Activated T-helper 1 cell treated with anti-CD3 and anti-CD28 coated beads, Interleukin-12 subunit alpha, Interleukin-12 subunit beta, Interleukin-2, Interleukin-4 antibody, amounts not matched to agents 30 ng/mL and 10 ng/mL and 1 ng/mL, durations not matched to agents 14 hours and 24 hours and 36 hours (primary cell): Measurements from ENCODE around the gene ATP6AP2. TPM values are rescaled to one million over a fixed set of nuclear protein-coding genes. Genes with fewer than 3 reads are reported as not detected.

ENCODE experiments used
- DNase-seq: peaks from one replicate; pipeline ENCODE4 v3.0.0; 2021; ENCODE audit warnings: low spot score
- H3K27ac Mint-ChIP-seq: one replicate; pipeline ENCODE4 v1.8.0; 2021; ENCODE audit warnings: mild to moderate bottlenecking, mixed read lengths
- H3K27me3 Mint-ChIP-seq: one replicate; pipeline ENCODE4 v1.8.0; 2022; ENCODE audit warnings: mild to moderate bottlenecking, moderate library complexity, mixed read lengths; ENCODE audit not compliant: insufficient read depth
- H3K36me3 Mint-ChIP-seq: one replicate; pipeline ENCODE4 v1.8.0; 2021; ENCODE audit warnings: low read depth, mixed read lengths
- H3K4me1 Mint-ChIP-seq: one replicate; pipeline ENCODE4 v1.8.0; 2021; ENCODE audit warnings: low read depth, mixed read lengths
- H3K4me3 Mint-ChIP-seq: one replicate; pipeline ENCODE4 v1.8.0; 2021; ENCODE audit warnings: mild to moderate bottlenecking, moderate library complexity, mixed read lengths
- H3K9me3 Mint-ChIP-seq: one replicate; pipeline ENCODE4 v1.8.0; 2021; ENCODE audit warnings: mixed read lengths
- intact Hi-C: fragments of 100-400 bp; cut with micrococcal nuclease; formaldehyde crosslinking; loops from one replicate; pipeline ENCODE4 v1.15.1; 2024
- total RNA-seq: library from RNA; stranded (reverse); gene quantifications from 2 replicates; pipeline ENCODE4 v1.2.3, GENCODE V29; 2022

The ATP6AP2 gene
- total RNA-seq, 1 donor from 2014 or later = 65.4 TPM

- intact Hi-C loops = no loop called here
- no peaks in the 10 kb centered on the region for H3K9me3 Mint-ChIP-seq
- H3K4me1 Mint-ChIP-seq = no peaks in the 10 kb centered on the region
- H3K36me3 Mint-ChIP-seq = peaks cover 6% of the 10 kb centered on the region
- no peak overlapping the region for H3K27ac Mint-ChIP-seq
- H3K27me3 Mint-ChIP-seq = no peaks in the 10 kb centered on the region
- no peak for DNase-seq
- no peak overlapping the region for H3K4me3 Mint-ChIP-seq
Observed at GRCh38 chrX:40625294-40625693, 44.5 kb downstream of the ATP6AP2 start.

GRCh38 chrX:40628506-40628905, 47.7 kb downstream of the ATP6AP2 start:
- Mint-ChIP-seq H3K27ac (no peak overlapping the region), H3K9me3 (no peaks in the 10 kb centered on the region), H3K36me3 (peaks cover 16% of the 10 kb centered on the region), H3K27me3 (no peaks in the 10 kb centered on the region), H3K4me1 (peaks cover 5% of the 10 kb centered on the region), H3K4me3 (no peak overlapping the region)
- DNase-seq = no peak
- intact Hi-C loops = no loop called here

GRCh38 chrX:40632199-40632598, 51.4 kb downstream of the ATP6AP2 start:
- H3K4me3 Mint-ChIP-seq = no peak overlapping the region
- H3K27ac Mint-ChIP-seq = no peak overlapping the region
- H3K4me1 Mint-ChIP-seq = peaks cover 5% of the 10 kb centered on the region
- H3K36me3 Mint-ChIP-seq = peaks cover 37% of the 10 kb centered on the region
- intact Hi-C loops = no loop called here
- DNase-seq = no peak
- no peaks in the 10 kb centered on the region for H3K9me3 Mint-ChIP-seq
- H3K27me3 Mint-ChIP-seq = no peaks in the 10 kb centered on the region

- Mint-ChIP-seq H3K9me3 (no peaks in the 10 kb centered on the region), H3K27ac (no peak overlapping the region), H3K36me3 (peaks cover 41% of the 10 kb centered on the region), H3K4me3 (no peak overlapping the region), H3K27me3 (no peaks in the 10 kb centered on the region), H3K4me1 (peaks cover 15% of the 10 kb centered on the region)
- DNase-seq = no peak
- intact Hi-C loops = no loop called here
Observed at GRCh38 chrX:40637687-40638086, 56.9 kb downstream of the ATP6AP2 start.

DNA sequence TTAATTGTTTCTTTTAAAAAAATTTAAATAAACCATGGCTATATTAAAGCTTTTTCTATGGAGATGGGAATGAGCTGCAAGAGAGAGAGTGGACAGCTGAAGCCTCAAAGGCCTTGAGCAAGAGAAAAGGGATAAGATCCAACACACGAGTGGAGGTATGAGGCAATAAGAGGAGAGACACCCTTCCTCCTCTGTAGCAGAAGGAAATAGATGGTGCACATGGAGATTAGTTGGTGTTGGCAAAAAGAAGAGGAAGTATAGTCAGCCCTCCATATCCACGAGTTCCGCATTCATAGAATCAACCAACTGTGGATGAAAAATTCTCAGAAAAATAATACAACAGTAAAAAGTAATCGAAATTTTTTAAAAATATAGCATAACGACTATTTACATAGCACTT, 63.4 kb downstream of the ATP6AP2 start:
- Mint-ChIP-seq H3K36me3 (peaks cover 13% of the 10 kb centered on the region), H3K4me3 (peak overlapping the region; percentile 91), H3K27me3 (no peaks in the 10 kb centered on the region), H3K27ac (peak overlapping the region; percentile 93), H3K4me1 (peaks cover 32% of the 10 kb centered on the region), H3K9me3 (no peaks in the 10 kb centered on the region)
- DNase-seq = no peak
- intact Hi-C loops = loop anchor here (1.0 kb wide), 1 partner anchor 100 kb away; no protein-coding TSS in a partner anchor

GRCh38 chrX:40644821-40645358, 64.1 kb downstream of the ATP6AP2 start:
- DNase-seq = peak; percentile 27
- Mint-ChIP-seq H3K27ac (peak overlapping the region; percentile 93), H3K4me1 (peaks cover 32% of the 10 kb centered on the region), H3K36me3 (peaks cover 13% of the 10 kb centered on the region), H3K9me3 (no peaks in the 10 kb centered on the region), H3K4me3 (peak overlapping the region; percentile 91), H3K27me3 (no peaks in the 10 kb centered on the region)
- intact Hi-C loops = loop anchor here (1.0 to 5.0 kb wide), 2 partner anchors 101 to 692 kb away; no protein-coding TSS in a partner anchor

- H3K27ac Mint-ChIP-seq = peak overlapping the region; percentile 94
- H3K27me3 Mint-ChIP-seq = no peaks in the 10 kb centered on the region
- H3K36me3 Mint-ChIP-seq = peaks cover 16% of the 10 kb centered on the region
- H3K9me3 Mint-ChIP-seq = no peaks in the 10 kb centered on the region
- H3K4me1 Mint-ChIP-seq = peaks cover 34% of the 10 kb centered on the region
- peak; percentile 16 for DNase-seq
- intact Hi-C loops = loop anchor here (1.0 to 5.0 kb wide), 4 partner anchors 66 to 691 kb away; partner anchors contain the start of genes ATP6AP2, MED14 and USP9X
- peak overlapping the region; percentile 97 for H3K4me3 Mint-ChIP-seq
Observed at GRCh38 chrX:40646489-40647306, 65.9 kb downstream of the ATP6AP2 start.

- H3K4me3 Mint-ChIP-seq = peak within 1 kb of the TSS; percentile 97
- H3K27ac Mint-ChIP-seq = peak within 1 kb of the TSS; percentile 94
- DNase-seq = peak; percentile 85
- intact Hi-C loops = loop anchor here (1.0 to 5.0 kb wide), 4 partner anchors 67 to 690 kb away; partner anchors contain the start of genes ATP6AP2, MED14 and USP9X
- H3K9me3 Mint-ChIP-seq = no peaks in the 10 kb centered on the region
- H3K4me1 Mint-ChIP-seq = peaks cover 28% of the 10 kb centered on the region
- peaks cover 12% of the 10 kb centered on the region for H3K36me3 Mint-ChIP-seq
- H3K27me3 Mint-ChIP-seq = no peaks in the 10 kb centered on the region
Observed at GRCh38 chrX:40647307-40648197, 66.8 kb downstream of the ATP6AP2 start, which contains the start of gene CXorf38. TSS of gene CXorf38 (minus strand) at chrX:40647561. CDS start at chrX:40647520, 41 bp downstream.

GRCh38 chrX:40651620-40652223, 71.0 kb downstream of the ATP6AP2 start:
- Mint-ChIP-seq H3K36me3 (peaks cover 10% of the 10 kb centered on the region), H3K27me3 (no peaks in the 10 kb centered on the region), H3K4me1 (peaks cover 5% of the 10 kb centered on the region), H3K27ac (no peak overlapping the region), H3K9me3 (no peaks in the 10 kb centered on the region), H3K4me3 (no peak overlapping the region)
- DNase-seq = peak; percentile 52
- intact Hi-C loops = loop anchor here (1.0 to 5.0 kb wide), 5 partner anchors 143 to 601 kb away; no protein-coding TSS in a partner anchor

DNA sequence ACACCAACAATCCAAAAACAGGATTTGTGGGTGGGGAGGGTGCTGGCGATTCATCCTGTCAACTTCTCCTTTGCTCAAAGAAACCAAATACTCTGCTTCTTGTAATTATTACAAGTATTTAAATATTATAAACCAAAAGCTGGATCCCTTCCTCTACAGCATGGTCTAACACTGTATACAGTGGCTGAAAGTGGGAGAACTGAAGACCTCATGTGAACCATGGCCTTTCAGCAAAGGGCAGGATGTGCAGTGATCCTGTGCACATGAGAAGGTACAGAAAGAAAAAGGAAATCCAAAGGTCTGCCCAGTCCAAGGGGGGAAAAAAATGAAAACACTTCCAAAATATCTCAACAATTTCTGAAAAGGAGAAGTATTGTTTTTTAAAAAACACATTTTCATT, 71.9 kb downstream of the ATP6AP2 start:
- H3K27me3 Mint-ChIP-seq = no peaks in the 10 kb centered on the region
- H3K9me3 Mint-ChIP-seq = no peaks in the 10 kb centered on the region
- peaks cover 10% of the 10 kb centered on the region for H3K36me3 Mint-ChIP-seq
- no peak for DNase-seq
- peaks cover 5% of the 10 kb centered on the region for H3K4me1 Mint-ChIP-seq
- H3K4me3 Mint-ChIP-seq = no peak overlapping the region
- intact Hi-C loops = loop anchor here (1.0 to 5.0 kb wide), 2 partner anchors 225 to 462 kb away; no protein-coding TSS in a partner anchor
- no peak overlapping the region for H3K27ac Mint-ChIP-seq

DNA sequence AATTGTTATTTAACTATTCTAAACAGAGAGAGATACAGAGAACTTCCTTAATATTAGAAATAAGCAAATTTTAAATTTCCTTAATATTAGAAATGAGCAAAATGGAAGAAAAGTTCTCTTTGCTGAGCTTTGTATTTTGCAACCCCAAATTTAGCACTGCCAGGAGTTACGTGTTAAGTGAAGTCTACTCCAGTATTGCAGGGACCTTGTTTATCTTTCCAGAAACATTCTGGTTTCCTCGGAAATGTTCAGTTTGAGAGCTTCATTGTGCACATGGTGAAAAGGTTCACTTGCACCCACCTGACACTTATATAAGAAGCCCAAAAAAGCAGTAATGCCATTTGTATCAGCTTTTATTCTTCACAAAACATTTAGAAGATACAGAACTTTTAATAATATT, 72.8 kb downstream of the ATP6AP2 start:
- H3K4me3 Mint-ChIP-seq = no peak overlapping the region
- H3K27me3 Mint-ChIP-seq = no peaks in the 10 kb centered on the region
- no peak overlapping the region for H3K27ac Mint-ChIP-seq
- H3K9me3 Mint-ChIP-seq = no peaks in the 10 kb centered on the region
- intact Hi-C loops = loop anchor here (5.0 kb wide), 1 partner anchor 224 kb away; no protein-coding TSS in a partner anchor
- DNase-seq = no peak
- H3K4me1 Mint-ChIP-seq = peaks cover 5% of the 10 kb centered on the region
- peaks cover 10% of the 10 kb centered on the region for H3K36me3 Mint-ChIP-seq
